HG02943 (cell line): ENCODE data around the gene ANKRA2.

Experiments used
- ATAC-seq: cut with Tn5 transposase; IDR thresholded peaks from one replicate; pipeline ENCODE4 v1.9.1; 2021; ENCODE audit warnings: mild to moderate bottlenecking, low read depth, moderate library complexity; ENCODE audit not compliant: unreplicated experiment

The ANKRA2 gene

DNA sequence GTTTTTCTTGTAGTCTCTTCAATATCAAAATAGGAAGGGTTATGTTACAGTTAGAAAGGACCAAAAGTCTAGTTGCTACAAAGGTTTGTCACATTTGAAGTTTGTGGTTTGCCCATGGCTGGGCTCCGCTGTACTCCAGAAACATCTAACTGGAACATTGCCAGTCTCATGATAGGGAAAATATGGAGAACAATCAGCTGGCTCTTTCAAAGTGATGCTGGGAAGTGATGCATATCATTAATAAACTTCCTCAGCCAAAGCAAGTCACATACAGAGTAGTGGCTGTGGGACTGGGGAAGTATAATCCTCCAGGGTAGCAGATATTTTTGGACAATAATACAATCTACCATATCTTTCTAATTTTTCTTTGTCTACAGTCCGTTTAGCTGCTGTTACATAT is 58.4 kb downstream of the ANKRA2 start:
- no peak for ATAC-seq

- no peak for ATAC-seq
Observed at GRCh38 chr5:73506459-73506955, 58.9 kb downstream of the ANKRA2 start.
